NK-92 (cell line): ENCODE data around the gene PNMA6E.
"Not testable (repeated sequence)": the region's sequence is repeated elsewhere in the genome, so short reads cannot be mapped to it uniquely, and the experiment has no call there.

Source experiments
- DNase-seq: peaks from one replicate; lab custom pipeline; 2025; ENCODE audit not compliant: unreplicated experiment; lab: John Stamatoyannopoulos, UW

PNMA6E gene

GRCh38 chrX:153409414-153410101 lies 8.4 kb upstream of the PNMA6E start:
- no peak for DNase-seq

GRCh38 chrX:153408871-153409351 lies 7.8 kb upstream of the PNMA6E start:
- DNase-seq: no peak

- DNase-seq: no peak
These were observed 7.1 kb upstream of the PNMA6E start for GRCh38 chrX:153408221-153408721.

- no peak for DNase-seq
These were observed 6.6 kb upstream of the PNMA6E start for GRCh38 chrX:153407736-153408135.

- no peak for DNase-seq
These were observed 5.8 kb upstream of the PNMA6E start for GRCh38 chrX:153406903-153407302.

GRCh38 chrX:153406011-153406410 lies 4.9 kb upstream of the PNMA6E start:
- no peak for DNase-seq

- DNase-seq: no peak
These were observed 4.3 kb upstream of the PNMA6E start for GRCh38 chrX:153405426-153405825.

- not testable (repeated sequence) for DNase-seq
These were observed 3.2 kb upstream of the PNMA6E start for GRCh38 chrX:153404333-153404732.

GRCh38 chrX:153400146-153401132 lies 711 bp downstream of the PNMA6E start:
- DNase-seq: no peak

- DNase-seq: no peak
These were observed 2.7 kb downstream of the PNMA6E start for GRCh38 chrX:153398275-153398960.

- DNase-seq: no peak
These were observed 3.7 kb downstream of the PNMA6E start for GRCh38 chrX:153397256-153397960.

GRCh38 chrX:153396320-153397195 lies 4.6 kb downstream of the PNMA6E start:
- no peak for DNase-seq

- DNase-seq: no peak
These were observed 5.4 kb downstream of the PNMA6E start for GRCh38 chrX:153395613-153396319.

GRCh38 chrX:153394612-153395011 lies 6.5 kb downstream of the PNMA6E start:
- DNase-seq: no peak

GRCh38 chrX:153392642-153393321 lies 8.4 kb downstream of the PNMA6E start:
- no peak for DNase-seq

GRCh38 chrX:153389460-153389768 lies 11.7 kb downstream of the PNMA6E start:
- DNase-seq: not testable (repeated sequence)

- DNase-seq: no peak
These were observed 12.3 kb downstream of the PNMA6E start for GRCh38 chrX:153388722-153389459.
